GM10248 (cell line): ENCODE measurements around the gene DDTL.
"Not testable (repeated sequence)": the region's sequence is repeated elsewhere in the genome, so short reads cannot be mapped to it uniquely, and the experiment has no call there.

Source experiments
- CTCF ChIA-PET: fragments of 300-600 bp; sonication (Branson Sonifier 250); formaldehyde crosslinking; extraction: SDS; loops from one replicate; lab custom pipeline; 2021; ENCODE audit warnings: antibody characterized with exemption; lab: Yijun Ruan, JAX
- POLR2A ChIA-PET: fragments of 350-650 bp; sonication (Branson Sonifier 250); formaldehyde crosslinking; extraction: SDS; loops from one replicate; lab custom pipeline; 2020; ENCODE audit warnings: antibody characterized with exemption; lab: Yijun Ruan, JAX
- DNase-seq: peaks from one replicate; pipeline ENCODE4 v3.0.0; 2012; ENCODE audit errors: extremely low spot score
- TF ChIP-seq, protein P1 (sequence below): IDR thresholded peaks from 2 replicates; pipeline ENCODE4 v1.5.1; 2012; ENCODE audit warnings: mild to moderate bottlenecking, low read depth; ENCODE audit errors: extremely low read depth, missing control alignments, control extremely low read depth

The DDTL gene

DNA sequence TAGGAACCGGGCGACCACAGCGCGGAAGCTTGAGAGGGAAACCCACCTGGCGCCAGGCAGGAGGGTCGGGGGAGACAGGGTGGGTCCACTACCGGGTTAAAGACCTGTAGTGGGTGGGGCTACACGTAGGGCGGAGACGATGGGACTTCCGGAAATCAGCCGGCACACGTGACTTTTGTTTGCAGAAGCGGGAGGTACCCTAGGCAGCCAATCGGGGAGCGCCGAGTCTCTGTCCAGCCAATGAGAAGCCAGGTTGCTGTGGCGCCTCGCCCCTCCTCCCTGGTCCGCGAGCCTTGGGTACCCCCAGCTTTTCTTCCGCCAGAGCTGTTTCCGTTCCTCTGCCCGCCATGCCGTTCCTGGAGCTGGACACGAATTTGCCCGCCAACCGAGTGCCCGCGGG, at the start of gene DDTL:
Gene DDTL, plus strand, starts transcription at position 321 of the 400 bp plus-strand sequence. Its CDS starts 27 bp downstream, at position 348.
- CTCF ChIA-PET, POLR2A ChIA-PET, DNase-seq: not testable (repeated sequence)

DNA sequence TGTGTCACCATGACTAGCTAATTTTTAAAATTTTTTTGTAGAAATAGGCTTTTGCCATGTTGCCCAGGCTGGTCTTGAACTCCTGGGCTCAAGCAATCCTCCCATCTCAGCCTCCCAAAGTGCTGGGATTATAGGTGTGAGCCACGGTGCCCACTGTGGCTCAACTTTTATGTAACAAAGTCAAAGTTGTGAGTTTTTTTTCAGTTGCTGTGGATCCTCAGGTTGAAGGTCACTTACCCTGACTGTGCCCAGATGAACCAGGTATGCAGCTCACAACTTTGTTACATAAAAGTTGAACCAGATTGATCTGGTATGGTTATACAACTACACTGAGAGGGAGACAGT, 46.4 kb upstream of the DDTL start:
- CTCF ChIA-PET: interaction anchor here (1.0 to 2.7 kb wide), 3 partner anchors 10 to 71 kb away, joined by 3 to 12 read pairs (median 8); partner anchors contain the start of gene MIF
- POLR2A ChIA-PET: not testable (repeated sequence)

DNA sequence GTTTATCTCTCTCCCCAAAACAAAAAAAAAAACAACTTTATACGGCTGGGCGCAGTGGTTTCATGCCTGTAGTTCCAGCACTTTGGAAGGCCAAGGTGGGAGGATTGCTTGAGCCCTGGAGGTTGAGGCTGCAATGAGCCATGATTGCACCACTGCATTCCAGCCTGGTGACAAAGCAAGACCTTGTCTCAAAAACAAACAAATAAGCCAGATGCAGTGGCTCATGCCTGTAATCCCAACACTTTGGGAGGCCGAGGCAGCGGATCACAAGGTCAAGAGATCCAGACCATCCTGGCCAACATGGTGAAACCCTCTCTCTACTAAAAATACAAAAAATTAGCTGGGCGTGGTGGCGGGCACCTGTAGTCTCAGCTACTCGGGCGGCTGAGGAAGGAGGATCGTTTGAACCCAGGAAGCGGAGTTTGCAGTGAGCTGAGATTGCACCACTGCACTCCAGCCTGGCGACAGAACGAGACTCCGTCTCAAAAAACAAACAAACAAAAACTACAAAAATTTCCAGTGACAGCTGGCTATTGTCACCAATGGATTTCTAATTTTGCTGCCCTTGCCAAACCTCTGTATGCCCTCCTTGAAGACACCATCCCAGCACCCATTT, 45.0 kb upstream of the DDTL start:
- DNase-seq, CTCF ChIA-PET, POLR2A ChIA-PET: not testable (repeated sequence)

More for the DNA sequence above, 46.4 kb upstream of the DDTL start:
- not testable (repeated sequence) for DNase-seq

DNA sequence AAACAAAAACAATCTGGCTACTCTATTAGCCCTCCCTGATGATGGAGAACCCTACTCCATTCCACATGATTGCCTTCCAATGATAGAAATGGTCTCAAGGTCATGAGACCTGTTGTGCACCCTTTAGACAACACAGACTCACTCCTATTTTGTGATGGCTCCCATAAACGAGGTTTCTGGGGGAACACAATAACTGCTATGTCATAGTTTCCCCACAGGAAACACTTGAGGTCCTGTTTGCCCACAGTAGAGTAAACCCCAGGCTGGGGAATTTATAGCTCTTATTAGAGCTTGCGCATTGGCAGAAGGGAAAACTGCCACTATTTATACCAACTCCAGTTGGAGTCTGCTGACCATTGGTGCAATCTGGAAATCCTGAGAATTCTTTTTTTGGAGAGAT, 43.8 kb upstream of the DDTL start:
- ChIA-PET POLR2A (no interaction called here), CTCF (interaction anchor here (1.4 kb wide), 1 partner anchor 28 kb away, joined by 4 read pairs; the partner anchor contains the start of gene MIF)
- TF ChIP-seq, protein P1, sequence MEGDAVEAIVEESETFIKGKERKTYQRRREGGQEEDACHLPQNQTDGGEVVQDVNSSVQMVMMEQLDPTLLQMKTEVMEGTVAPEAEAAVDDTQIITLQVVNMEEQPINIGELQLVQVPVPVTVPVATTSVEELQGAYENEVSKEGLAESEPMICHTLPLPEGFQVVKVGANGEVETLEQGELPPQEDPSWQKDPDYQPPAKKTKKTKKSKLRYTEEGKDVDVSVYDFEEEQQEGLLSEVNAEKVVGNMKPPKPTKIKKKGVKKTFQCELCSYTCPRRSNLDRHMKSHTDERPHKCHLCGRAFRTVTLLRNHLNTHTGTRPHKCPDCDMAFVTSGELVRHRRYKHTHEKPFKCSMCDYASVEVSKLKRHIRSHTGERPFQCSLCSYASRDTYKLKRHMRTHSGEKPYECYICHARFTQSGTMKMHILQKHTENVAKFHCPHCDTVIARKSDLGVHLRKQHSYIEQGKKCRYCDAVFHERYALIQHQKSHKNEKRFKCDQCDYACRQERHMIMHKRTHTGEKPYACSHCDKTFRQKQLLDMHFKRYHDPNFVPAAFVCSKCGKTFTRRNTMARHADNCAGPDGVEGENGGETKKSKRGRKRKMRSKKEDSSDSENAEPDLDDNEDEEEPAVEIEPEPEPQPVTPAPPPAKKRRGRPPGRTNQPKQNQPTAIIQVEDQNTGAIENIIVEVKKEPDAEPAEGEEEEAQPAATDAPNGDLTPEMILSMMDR: no peak
- no peak for DNase-seq

DNA sequence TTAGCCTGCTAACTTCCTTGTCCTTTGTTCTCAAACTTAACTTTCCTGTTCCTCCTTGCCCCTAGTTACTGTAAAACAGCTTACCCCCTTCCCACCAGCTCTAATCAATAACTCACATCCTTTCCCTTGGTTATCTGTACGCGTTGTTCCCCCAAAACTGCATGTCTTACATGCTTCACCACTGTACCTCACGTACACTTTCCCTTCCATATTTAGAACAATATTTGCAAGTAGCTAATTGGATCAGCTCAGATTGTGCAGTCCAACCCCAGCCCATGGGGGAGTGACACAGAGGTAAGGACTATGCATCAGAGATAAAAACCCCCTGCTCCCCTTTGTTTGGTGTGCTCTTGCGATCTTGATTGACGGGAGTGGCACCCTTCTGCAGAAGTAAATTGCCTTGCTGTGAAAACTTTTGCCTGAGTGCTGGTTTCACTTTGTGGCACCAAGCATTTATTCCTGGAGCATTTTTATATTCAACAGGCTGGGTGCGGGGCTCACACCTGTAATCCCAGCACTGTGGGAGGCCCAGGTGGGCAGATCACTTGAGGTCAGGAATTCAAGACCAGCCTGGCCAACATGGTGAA, 41.6 kb upstream of the DDTL start:
- TF ChIP-seq, protein P1: no peak
- no peak for DNase-seq
- ChIA-PET CTCF (no interaction called here), POLR2A (interaction anchor here (0.7 kb wide), 1 partner anchor 266 kb away, joined by 3 read pairs; no protein-coding TSS in a partner anchor)

DNA sequence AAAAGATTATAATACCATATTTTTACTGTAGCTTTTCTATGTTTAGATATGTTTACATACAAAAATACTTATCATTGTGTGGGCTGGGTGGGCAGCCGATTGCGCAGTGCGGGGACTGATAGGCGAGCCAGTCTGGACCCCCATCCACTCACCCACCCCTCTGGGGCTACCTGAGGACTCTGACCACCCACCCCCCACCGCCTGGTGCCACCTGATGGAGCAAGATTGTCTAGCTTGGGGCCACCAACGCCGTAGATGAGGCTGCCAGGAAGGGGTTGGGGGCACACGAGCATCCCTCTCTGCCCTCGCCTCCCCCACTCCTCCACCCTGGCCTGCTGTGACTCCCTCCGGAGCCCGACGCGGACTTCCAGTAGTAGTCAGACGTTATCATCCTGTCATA, 40.1 kb upstream of the DDTL start:
- ChIA-PET CTCF (interaction anchor here (0.9 kb wide), 1 partner anchor 9 kb away, joined by 3 read pairs; no protein-coding TSS in a partner anchor), POLR2A (no interaction called here)
- no peak for DNase-seq
- TF ChIP-seq, protein P1: no peak

DNA sequence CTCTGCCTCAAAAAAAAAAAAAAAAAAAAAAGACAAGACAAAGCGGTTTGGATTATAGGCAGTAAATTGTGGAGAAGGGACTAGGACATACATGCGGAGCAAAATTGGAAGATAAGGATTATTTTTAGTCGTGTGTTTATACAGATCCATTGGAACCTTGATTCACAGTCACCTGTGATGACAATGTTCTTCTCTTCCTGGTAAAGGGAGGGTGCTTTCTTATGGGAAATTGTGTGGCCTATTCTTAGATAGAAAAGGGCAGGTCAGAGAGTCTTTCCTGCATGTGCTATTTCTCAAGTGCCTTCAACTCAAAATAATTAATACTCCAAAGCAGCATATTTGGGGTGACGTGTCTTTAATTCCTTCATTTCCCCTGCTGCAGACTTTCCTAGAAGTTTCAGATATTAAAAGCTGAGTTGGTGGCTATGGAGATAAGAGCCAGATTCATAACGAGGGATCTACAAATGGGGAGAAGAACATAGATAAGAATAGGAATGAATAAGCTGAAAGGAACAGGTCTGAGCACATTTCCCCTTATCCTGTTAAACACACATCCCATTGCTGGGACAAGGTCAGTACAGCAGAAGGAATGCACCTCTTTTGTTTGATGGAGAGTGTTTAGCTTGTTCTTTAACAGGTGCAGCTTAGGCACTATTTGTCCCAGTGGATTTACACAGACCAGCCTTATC, 28.2 kb upstream of the DDTL start:
- POLR2A ChIA-PET: no interaction called here
- CTCF ChIA-PET: interaction anchor here (0.7 to 1.0 kb wide), 2 partner anchors 77 to 81 kb away, joined by 3 read pairs; partner anchors contain the start of gene SLC2A11
- no peak for DNase-seq
- TF ChIP-seq, protein P1: no peak

DNA sequence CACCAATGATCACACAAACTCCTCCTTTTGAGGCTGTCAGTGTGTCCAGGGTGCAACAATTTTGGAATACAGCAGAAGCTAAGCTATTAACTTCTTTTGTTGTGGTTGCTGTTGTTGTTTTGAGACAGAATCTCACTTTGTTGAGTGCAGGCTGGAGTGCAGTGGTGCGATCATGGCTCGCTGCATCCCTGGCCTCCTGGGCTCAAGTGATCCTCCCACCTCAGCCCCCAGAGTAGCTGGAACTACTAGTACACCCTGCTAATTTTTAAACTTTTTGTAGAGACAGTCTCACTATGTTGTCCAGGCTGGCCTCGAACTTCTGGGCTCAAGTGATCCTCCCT, 27.7 kb upstream of the DDTL start:
- ChIA-PET CTCF (interaction anchor here (0.7 to 1.0 kb wide), 2 partner anchors 77 to 81 kb away, joined by 3 read pairs; partner anchors contain the start of gene SLC2A11), POLR2A (no interaction called here)
- TF ChIP-seq, protein P1: no peak
- no peak for DNase-seq

DNA sequence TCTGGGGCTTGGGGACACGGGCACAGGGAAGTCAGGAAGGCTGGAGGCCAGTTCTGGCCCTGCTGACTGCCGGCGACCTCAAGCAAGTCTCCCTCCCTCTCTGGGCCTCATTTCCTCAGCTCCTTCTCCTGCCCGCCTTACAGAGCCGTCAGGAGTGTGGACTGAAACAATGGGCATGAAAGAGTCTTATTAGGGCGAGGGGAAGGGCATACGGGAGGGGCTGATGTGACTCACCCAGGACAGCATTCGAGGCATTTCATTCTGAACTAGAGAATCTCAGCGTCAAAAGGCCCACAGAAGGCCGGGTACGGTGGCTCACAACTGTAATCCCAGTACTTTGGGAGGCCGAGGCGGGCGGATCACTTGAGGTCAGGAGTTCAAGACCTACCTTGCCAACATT, 26.5 kb upstream of the DDTL start:
- POLR2A ChIA-PET, CTCF ChIA-PET, DNase-seq: not testable (repeated sequence)

DNA sequence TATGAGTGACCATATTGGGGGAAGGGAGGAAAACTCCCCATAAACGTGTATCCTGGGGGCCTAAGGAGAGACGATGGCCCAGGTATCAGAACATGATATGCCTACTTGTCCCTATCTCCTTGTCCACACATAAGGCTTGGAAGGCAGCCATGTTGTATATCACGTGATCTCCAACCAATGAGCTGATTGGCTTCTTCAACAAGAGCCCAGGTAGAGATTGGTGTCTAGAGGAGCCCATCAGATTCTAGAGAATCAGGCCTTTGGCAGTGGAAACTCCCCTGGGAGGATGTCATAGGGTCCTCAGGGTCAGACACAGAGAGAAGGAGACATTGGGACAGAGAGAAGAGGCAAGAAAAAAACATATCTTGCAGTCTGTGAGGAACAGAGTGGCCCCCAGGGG, 19.3 kb upstream of the DDTL start:
- POLR2A ChIA-PET, CTCF ChIA-PET, DNase-seq: not testable (repeated sequence)

DNA sequence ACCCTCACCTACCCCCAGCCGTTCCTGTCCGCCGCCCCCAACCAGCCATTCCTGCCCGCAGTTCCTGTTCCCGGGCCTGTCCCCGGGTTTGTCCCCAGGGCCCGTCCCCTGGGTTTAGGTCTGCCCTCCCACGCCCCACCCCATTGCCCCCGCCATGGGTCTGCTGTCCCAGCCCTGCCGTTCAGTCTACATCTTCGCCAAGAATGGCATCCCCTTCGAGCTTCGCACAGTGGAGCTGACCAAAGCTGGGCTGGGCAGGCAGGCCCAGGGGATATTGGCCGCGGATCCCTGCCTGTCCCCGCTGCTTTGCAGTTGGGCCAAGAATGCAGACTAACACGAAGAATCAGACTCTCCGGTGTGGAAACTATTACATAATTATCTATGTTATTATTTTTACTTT, 16.9 kb upstream of the DDTL start:
- POLR2A ChIA-PET, DNase-seq, CTCF ChIA-PET: not testable (repeated sequence)
